Peyer's patch (tissue), 4 donors: ENCODE results near the gene PALLD.

Experiments
- POLR2A ChIP-seq, 2 donors: fragments of 450-650 bp; IDR thresholded peaks; one replicate each; pipeline ENCODE4 v1.5.1; 2017; ENCODE audit warnings: antibody characterized with exemption in 2 of 2, mild to moderate bottlenecking in 2 of 2, moderate library complexity in 2 of 2
- TF ChIP-seq, protein P1 (sequence below), 6 experiments: fragments of 450-650 bp in 4 of 6; fragments of 200-600 bp in 2 of 6; sonication (generic) in 1 of 6; IDR thresholded peaks; one replicate each; pipeline ENCODE4 v1.5.1; 2017 to 2019; ENCODE audit warnings: antibody characterized with exemption in 6 of 6, mild to moderate bottlenecking in 3 of 6, moderate library complexity in 1 of 6

- TF ChIP-seq, protein P1, sequence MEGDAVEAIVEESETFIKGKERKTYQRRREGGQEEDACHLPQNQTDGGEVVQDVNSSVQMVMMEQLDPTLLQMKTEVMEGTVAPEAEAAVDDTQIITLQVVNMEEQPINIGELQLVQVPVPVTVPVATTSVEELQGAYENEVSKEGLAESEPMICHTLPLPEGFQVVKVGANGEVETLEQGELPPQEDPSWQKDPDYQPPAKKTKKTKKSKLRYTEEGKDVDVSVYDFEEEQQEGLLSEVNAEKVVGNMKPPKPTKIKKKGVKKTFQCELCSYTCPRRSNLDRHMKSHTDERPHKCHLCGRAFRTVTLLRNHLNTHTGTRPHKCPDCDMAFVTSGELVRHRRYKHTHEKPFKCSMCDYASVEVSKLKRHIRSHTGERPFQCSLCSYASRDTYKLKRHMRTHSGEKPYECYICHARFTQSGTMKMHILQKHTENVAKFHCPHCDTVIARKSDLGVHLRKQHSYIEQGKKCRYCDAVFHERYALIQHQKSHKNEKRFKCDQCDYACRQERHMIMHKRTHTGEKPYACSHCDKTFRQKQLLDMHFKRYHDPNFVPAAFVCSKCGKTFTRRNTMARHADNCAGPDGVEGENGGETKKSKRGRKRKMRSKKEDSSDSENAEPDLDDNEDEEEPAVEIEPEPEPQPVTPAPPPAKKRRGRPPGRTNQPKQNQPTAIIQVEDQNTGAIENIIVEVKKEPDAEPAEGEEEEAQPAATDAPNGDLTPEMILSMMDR (IDR thresholded peaks at IDR 0.05), result no peak
- no peak for TF ChIP-seq POLR2A (IDR thresholded peaks at IDR 0.05)
Measured at GRCh38 chr4:168550064-168550766, 53.4 kb downstream of the PALLD start.
